GM23338 (cell line): Measurements from ENCODE around the gene ORAI1. TPM values are rescaled to one million over a fixed set of nuclear protein-coding genes. Genes with fewer than 3 reads are reported as not detected.

Source experiments
- ATAC-seq: fragments of 200-7000 bp; cut with Tn5 transposase; 3 replicates; pipeline ENCODE4 v1.9.1; 2020
- DNase-seq: peaks from one replicate; pipeline ENCODE4 v3.0.0-alpha.2; 2015; ENCODE audit warnings: low spot score
- H2AFZ ChIP-seq: fragments of 200-600 bp; sonication (generic); 2 replicates; pipeline ENCODE4 v1.8.0; 2016; ENCODE audit warnings: antibody characterized with exemption, mild to moderate bottlenecking, moderate library complexity
- H3F3A ChIP-seq: fragments of 200-600 bp; sonication (generic); replicated peaks from 2 replicates; pipeline ENCODE4 v1.8.0; 2017; ENCODE audit warnings: antibody characterized with exemption, mixed run types, low read depth
- H3K27ac ChIP-seq: fragments of 200-600 bp; sonication (generic); 2 replicates; pipeline ENCODE4 v1.6.1; 2016; ENCODE audit warnings: low read depth
- H3K27me3 ChIP-seq: fragments of 200-600 bp; sonication (generic); 2 replicates; pipeline ENCODE4 v1.8.0; 2016; ENCODE audit warnings: mild to moderate bottlenecking, mixed run types, moderate library complexity; ENCODE audit not compliant: insufficient read depth
- H3K36me3 ChIP-seq: fragments of 200-600 bp; sonication (generic); 2 replicates; pipeline ENCODE4 v1.8.0; 2016; ENCODE audit warnings: mild to moderate bottlenecking; ENCODE audit not compliant: insufficient read depth
- H3K4me1 ChIP-seq: fragments of 200-600 bp; sonication (generic); 2 replicates; pipeline ENCODE4 v1.8.0; 2016; ENCODE audit warnings: mild to moderate bottlenecking, moderate library complexity; ENCODE audit not compliant: insufficient read depth
- H3K4me2 ChIP-seq: fragments of 200-600 bp; sonication (generic); 2 replicates; pipeline ENCODE4 v1.7.1; 2017; ENCODE audit warnings: mixed run types
- H3K4me3 ChIP-seq: fragments of 200-600 bp; sonication (generic); 2 replicates; pipeline ENCODE4 v1.6.1; 2016; ENCODE audit warnings: mixed run types
- H3K79me2 ChIP-seq: fragments of 200-600 bp; sonication (generic); replicated peaks from 2 replicates; pipeline ENCODE4 v1.8.0; 2017; ENCODE audit warnings: mild to moderate bottlenecking; ENCODE audit not compliant: insufficient read depth
- H3K9me2 ChIP-seq: fragments of 200-600 bp; sonication (generic); 2 replicates; pipeline ENCODE4 v1.8.0; 2017; ENCODE audit not compliant: insufficient read depth
- H4K20me1 ChIP-seq: fragments of 200-600 bp; sonication (generic); replicated peaks from 2 replicates; pipeline ENCODE4 v1.8.0; 2017; ENCODE audit warnings: mild to moderate bottlenecking; ENCODE audit not compliant: insufficient read depth
- H3K27ac Mint-ChIP-seq: 2 replicates; pipeline ENCODE4 v1.8.0; 2020; ENCODE audit warnings: inconsistent platforms, mild to moderate bottlenecking, moderate library complexity, mixed read lengths
- H3K27me3 Mint-ChIP-seq: 3 replicates; pipeline ENCODE4 v1.8.0; 2022; ENCODE audit warnings: low read depth, mild to moderate bottlenecking, moderate library complexity, mixed read lengths, inconsistent platforms; ENCODE audit not compliant: insufficient read depth, poor library complexity
- H3K36me3 Mint-ChIP-seq: 3 replicates; pipeline ENCODE4 v1.8.0; 2021; ENCODE audit warnings: low read depth, mild to moderate bottlenecking, inconsistent platforms, moderate library complexity, mixed read lengths
- H3K4me1 Mint-ChIP-seq: 3 replicates; pipeline ENCODE4 v1.8.0; 2020; ENCODE audit warnings: mild to moderate bottlenecking, inconsistent platforms, mixed read lengths
- H3K4me3 Mint-ChIP-seq: 3 replicates; pipeline ENCODE4 v1.8.0; 2021; ENCODE audit warnings: moderate library complexity, mild to moderate bottlenecking, inconsistent platforms, mixed read lengths
- H3K9me3 Mint-ChIP-seq: 3 replicates; pipeline ENCODE4 v1.8.0; 2020; ENCODE audit warnings: moderate library complexity, mild to moderate bottlenecking, inconsistent platforms, mixed read lengths
- CREB1 ChIP-seq: fragments of 250-450 bp; sonication (Bioruptor Pico); IDR thresholded peaks from 2 replicates; pipeline ENCODE4 v1.5.0; 2020; ENCODE audit warnings: low read depth, mild to moderate bottlenecking, moderate library complexity
- CTCF ChIP-seq, 2 experiments: fragments of 200-600 bp in 1 of 2; sonication (generic) in 1 of 2; conservative IDR thresholded peaks; 2 replicates each; pipeline versions ENCODE4 v1.5.1 to v1.6.1; 2016 to 2017; ENCODE audit warnings: antibody characterized with exemption in 2 of 2, low read depth in 2 of 2, mild to moderate bottlenecking in 2 of 2, moderate library complexity in 1 of 2
- ETS1 ChIP-seq: IDR thresholded peaks from 2 replicates; pipeline ENCODE4 v1.6.1; 2016; ENCODE audit warnings: antibody characterized with exemption
- EZH2 ChIP-seq: fragments of 200-600 bp; sonication (generic); IDR thresholded peaks from one replicate; pipeline ENCODE4 v1.8.0; 2017; ENCODE audit warnings: antibody characterized with exemption, mild to moderate bottlenecking, low read depth; ENCODE audit not compliant: unreplicated experiment
- EZH2phosphoT487 ChIP-seq: fragments of 200-600 bp; sonication (generic); IDR thresholded peaks from one replicate; pipeline ENCODE4 v1.8.1; 2018; ENCODE audit warnings: antibody characterized with exemption; ENCODE audit not compliant: unreplicated experiment
- JUNB ChIP-seq: IDR thresholded peaks from one replicate; pipeline ENCODE4 v1.6.1; 2016; ENCODE audit warnings: antibody characterized with exemption; ENCODE audit not compliant: unreplicated experiment
- NANOG ChIP-seq: IDR thresholded peaks from 2 replicates; pipeline ENCODE4 v1.6.1; 2016; ENCODE audit warnings: antibody characterized with exemption, borderline replicate concordance
- POLR2AphosphoS5 ChIP-seq: IDR thresholded peaks from 2 replicates; pipeline ENCODE4 v1.6.1; 2016; ENCODE audit warnings: antibody characterized with exemption, low read depth
- REST ChIP-seq: IDR thresholded peaks from one replicate; pipeline ENCODE4 v1.6.1; 2018; ENCODE audit warnings: antibody characterized with exemption; ENCODE audit not compliant: unreplicated experiment
- STAT1 ChIP-seq: IDR thresholded peaks from one replicate; pipeline ENCODE4 v1.6.1; 2016; ENCODE audit warnings: antibody characterized with exemption; ENCODE audit not compliant: unreplicated experiment
- ZNF114 ChIP-seq: fragments of 250-450 bp; sonication (Bioruptor Pico); IDR thresholded peaks from 2 replicates; pipeline ENCODE4 v1.5.0; 2020; ENCODE audit warnings: mild to moderate bottlenecking, moderate library complexity
- ZNF331 ChIP-seq: fragments of 250-450 bp; sonication (Bioruptor Pico); IDR thresholded peaks from 2 replicates; pipeline ENCODE4 v1.5.0; 2020; ENCODE audit warnings: low read depth, mild to moderate bottlenecking, moderate library complexity
- ZNF462 ChIP-seq: fragments of 250-450 bp; sonication (Bioruptor Pico); IDR thresholded peaks from 2 replicates; pipeline ENCODE4 v1.5.0; 2020; ENCODE audit warnings: mild to moderate bottlenecking, moderate library complexity
- polyA plus RNA-seq: library from polyadenylated mRNA; unstranded; fragments of >200 nt; fragmentation: Nextera tagmentation; extraction: Ambion mirVana; gene quantifications from 2 replicates; pipeline ENCODE4 v1.2.1, GENCODE V29; 2016
- total RNA-seq: library from RNA; depleted of rRNA; stranded (reverse); fragments of >200 nt; shearing (Covaris generic); gene quantifications from 2 replicates; pipeline ENCODE4 v1.2.3, GENCODE V29; 2014

ORAI1 gene
- total and polyA plus RNA-seq, 2 experiments from 2014 or later: 23.7 to 32.0 TPM

- no peak for ATAC-seq
- H3K4me3 Mint-ChIP-seq: no peak overlapping the region; the same call in 2 of the 3 replicates
- TF ChIP-seq ZNF462 (CRISPR knock-in tag): no peak
- TF ChIP-seq ZNF331 (CRISPR knock-in tag): no peak
- no peak for TF ChIP-seq CTCF (conservative IDR thresholded peaks at IDR 0.05; ENCODE audit: low read depth in 2 of 2)
- TF ChIP-seq REST: no peak
- no peak for TF ChIP-seq POLR2AphosphoS5
- no peak for TF ChIP-seq NANOG
- no peak for TF ChIP-seq EZH2
- TF ChIP-seq CREB1 (CRISPR knock-in tag): no peak
- no peak for TF ChIP-seq ZNF114
- TF ChIP-seq ETS1: no peak
- no peak for TF ChIP-seq STAT1
- TF ChIP-seq JUNB: no peak
- no peak for TF ChIP-seq EZH2phosphoT487
- H3K4me1 ChIP-seq: peaks cover 15% of the 10 kb centered on the region
- H3K27ac ChIP-seq: no peak overlapping the region
- H3K27me3 Mint-ChIP-seq: peaks cover 16% of the 10 kb centered on the region
- no peaks in the 10 kb centered on the region for H3K9me2 ChIP-seq
- no peak for DNase-seq
- H3K27ac Mint-ChIP-seq: no peak overlapping the region
- H3K4me2 ChIP-seq: no peak overlapping the region
- no peaks in the 10 kb centered on the region for H3K9me3 Mint-ChIP-seq
- H2AFZ ChIP-seq: no peak overlapping the region
- peaks cover 23% of the 10 kb centered on the region for H3K4me1 Mint-ChIP-seq
- H3K4me3 ChIP-seq: no peak overlapping the region
- no peaks in the 10 kb centered on the region for H3K79me2 ChIP-seq
- no peaks in the 10 kb centered on the region for H4K20me1 ChIP-seq
- peaks cover 8% of the 10 kb centered on the region for H3F3A ChIP-seq
- H3K27me3 ChIP-seq: no peaks in the 10 kb centered on the region
- no peaks in the 10 kb centered on the region for H3K36me3 ChIP-seq
- H3K36me3 Mint-ChIP-seq: no peaks in the 10 kb centered on the region
Observed at GRCh38 chr12:121657305-121658008, 31.1 kb downstream of the ORAI1 start.
